Kidney epithelial cell (primary cell): Measurements from ENCODE around the gene STON2. TPM values are rescaled to one million over a fixed set of nuclear protein-coding genes. Genes with fewer than 3 reads are reported as not detected.

Experiments
- DNase-seq: peaks from one replicate; pipeline ENCODE4 v3.0.0-alpha.2; 2010; ENCODE audit warnings: low read depth
- H3K27me3 ChIP-seq: 2 replicates; pipeline ENCODE4 v1.6.0; 2011; ENCODE audit warnings: low read length; ENCODE audit not compliant: control insufficient read depth, insufficient read depth
- H3K36me3 ChIP-seq: 2 replicates; pipeline ENCODE4 v1.5.1; 2011; ENCODE audit warnings: low read length; ENCODE audit not compliant: control insufficient read depth, insufficient read depth
- H3K4me3 ChIP-seq: 2 replicates; pipeline ENCODE4 v1.5.1; 2011; ENCODE audit warnings: low read depth, mild to moderate bottlenecking, control low read depth, low read length
- total RNA-seq: library from RNA; depleted of rRNA; stranded (reverse); fragments of >200 nt; gene quantifications from 2 replicates; pipeline ENCODE4 v1.2.3, GENCODE V29; 2015
- TF ChIP-seq, protein P1 (sequence below): IDR thresholded peaks from 2 replicates; pipeline ENCODE4 v1.5.1; 2011; ENCODE audit warnings: mild to moderate bottlenecking, moderate library complexity, low read length, control low read depth, inconsistent platforms; ENCODE audit not compliant: insufficient read depth, poor library complexity, severe bottlenecking

STON2 gene
- total RNA-seq, 1 donor from 2014 or later: 17.9 TPM

DNA sequence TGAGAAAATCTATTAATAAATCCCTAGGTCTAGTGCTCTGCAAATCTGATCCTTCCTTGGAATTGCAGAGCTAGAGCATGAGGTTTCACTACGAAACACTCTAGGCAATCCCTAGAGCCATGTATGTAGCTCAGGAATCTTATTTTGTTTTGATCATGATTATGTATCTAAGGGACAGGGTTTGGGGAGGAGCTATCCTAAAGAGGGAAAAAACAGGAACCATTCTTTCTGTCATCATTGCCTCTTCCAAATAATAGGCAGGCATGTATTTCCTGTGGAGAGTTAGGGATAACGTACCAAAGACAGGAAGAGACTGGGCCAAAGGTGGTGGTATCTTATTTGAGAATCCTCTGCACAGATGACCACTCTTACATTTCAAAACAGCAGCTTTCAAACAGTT, 90.6 kb downstream of the STON2 start:
- DNase-seq: no peak
- TF ChIP-seq, protein P1, sequence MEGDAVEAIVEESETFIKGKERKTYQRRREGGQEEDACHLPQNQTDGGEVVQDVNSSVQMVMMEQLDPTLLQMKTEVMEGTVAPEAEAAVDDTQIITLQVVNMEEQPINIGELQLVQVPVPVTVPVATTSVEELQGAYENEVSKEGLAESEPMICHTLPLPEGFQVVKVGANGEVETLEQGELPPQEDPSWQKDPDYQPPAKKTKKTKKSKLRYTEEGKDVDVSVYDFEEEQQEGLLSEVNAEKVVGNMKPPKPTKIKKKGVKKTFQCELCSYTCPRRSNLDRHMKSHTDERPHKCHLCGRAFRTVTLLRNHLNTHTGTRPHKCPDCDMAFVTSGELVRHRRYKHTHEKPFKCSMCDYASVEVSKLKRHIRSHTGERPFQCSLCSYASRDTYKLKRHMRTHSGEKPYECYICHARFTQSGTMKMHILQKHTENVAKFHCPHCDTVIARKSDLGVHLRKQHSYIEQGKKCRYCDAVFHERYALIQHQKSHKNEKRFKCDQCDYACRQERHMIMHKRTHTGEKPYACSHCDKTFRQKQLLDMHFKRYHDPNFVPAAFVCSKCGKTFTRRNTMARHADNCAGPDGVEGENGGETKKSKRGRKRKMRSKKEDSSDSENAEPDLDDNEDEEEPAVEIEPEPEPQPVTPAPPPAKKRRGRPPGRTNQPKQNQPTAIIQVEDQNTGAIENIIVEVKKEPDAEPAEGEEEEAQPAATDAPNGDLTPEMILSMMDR: no peak
- H3K4me3 ChIP-seq: no peak overlapping the region
- H3K36me3 ChIP-seq: no peaks in the 10 kb centered on the region
- H3K27me3 ChIP-seq: no peaks in the 10 kb centered on the region

GRCh38 chr14:81305743-81306142, 94.4 kb downstream of the STON2 start:
- Histone ChIP-seq H3K27me3 (no peaks in the 10 kb centered on the region), H3K4me3 (no peak overlapping the region), H3K36me3 (no peaks in the 10 kb centered on the region)
- DNase-seq: no peak
- TF ChIP-seq, protein P1: no peak

DNA sequence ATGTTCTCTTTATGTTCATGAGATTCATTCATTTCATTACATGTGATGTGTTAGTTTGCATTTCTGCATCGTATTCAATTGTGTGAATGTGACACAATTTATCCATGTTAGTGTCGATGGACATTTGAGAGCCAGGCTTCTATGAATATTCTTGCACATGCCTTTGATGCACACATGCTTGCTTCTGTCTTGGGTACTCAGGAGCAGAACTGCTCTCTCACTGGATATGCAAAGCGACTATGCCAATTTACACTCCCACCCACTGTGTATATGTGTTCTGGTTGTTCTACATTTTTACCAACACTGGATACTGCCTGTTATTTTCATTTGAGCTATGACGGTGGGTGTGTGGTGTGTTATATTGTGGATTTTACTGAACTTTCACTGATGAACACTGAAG, 95.1 kb downstream of the STON2 start:
- no peak for DNase-seq
- no peak overlapping the region for H3K4me3 ChIP-seq
- no peaks in the 10 kb centered on the region for H3K27me3 ChIP-seq
- no peaks in the 10 kb centered on the region for H3K36me3 ChIP-seq
- TF ChIP-seq, protein P1: no peak

- H3K27me3 ChIP-seq: no peaks in the 10 kb centered on the region
- TF ChIP-seq, protein P1: no peak
- H3K4me3 ChIP-seq: no peak overlapping the region
- H3K36me3 ChIP-seq: no peaks in the 10 kb centered on the region
- DNase-seq: peak; percentile 41
Observed at GRCh38 chr14:81303258-81303935, 96.7 kb downstream of the STON2 start.

- Histone ChIP-seq H3K36me3 (no peaks in the 10 kb centered on the region), H3K27me3 (no peaks in the 10 kb centered on the region), H3K4me3 (no peak overlapping the region)
- no peak for DNase-seq
- TF ChIP-seq, protein P1: no peak
Observed at GRCh38 chr14:81302638-81303037, 97.5 kb downstream of the STON2 start.

GRCh38 chr14:81301813-81302212, 98.3 kb downstream of the STON2 start:
- Histone ChIP-seq H3K36me3 (no peaks in the 10 kb centered on the region), H3K4me3 (no peak overlapping the region), H3K27me3 (no peaks in the 10 kb centered on the region)
- DNase-seq: no peak
- TF ChIP-seq, protein P1: no peak
